ENCODE measurements around the gene PRRX1. TPM values are rescaled to one million over a fixed set of nuclear protein-coding genes. Genes with fewer than 3 reads are reported as not detected.

PRRX1 gene
- total RNA-seq, 2 donors from 2014 or later, result not detected

GRCh38 chr1:170685166-170685565, 21.2 kb downstream of the PRRX1 start:
- H3K27me3 Mint-ChIP-seq (ENCODE audit: low read depth), result peaks cover 22% of the 10 kb centered on the region

GRCh38 chr1:170686291-170686690, 22.4 kb downstream of the PRRX1 start:
- Mint-ChIP-seq H3K27me3 (ENCODE audit: low read depth) (peaks cover 17% of the 10 kb centered on the region), H3K9me3 (no peaks in the 10 kb centered on the region)

More at GRCh38 chr1:170685166-170685565, 21.2 kb downstream of the PRRX1 start:
- no peak for ATAC-seq (replicated peaks in 1 of 2)
- no peak for DNase-seq
- Mint-ChIP-seq H3K36me3 (ENCODE audit: insufficient read depth in 2 of 2) (no peaks in the 10 kb centered on the region), H3K4me3 (no peak overlapping the region), H3K4me1 (ENCODE audit: low read depth) (no peaks in the 10 kb centered on the region), H3K27ac (no peak overlapping the region), H3K9me3 (no peaks in the 10 kb centered on the region)

GRCh38 chr1:170687621-170688020, 23.7 kb downstream of the PRRX1 start:
- Mint-ChIP-seq H3K4me3 (no peak overlapping the region), H3K4me1 (ENCODE audit: low read depth) (no peaks in the 10 kb centered on the region), H3K27ac (no peak overlapping the region), H3K36me3 (ENCODE audit: insufficient read depth in 2 of 2) (no peaks in the 10 kb centered on the region), H3K9me3 (no peaks in the 10 kb centered on the region), H3K27me3 (ENCODE audit: low read depth) (peaks cover 22% of the 10 kb centered on the region)
- DNase-seq, result no peak
- no peak for ATAC-seq (replicated peaks in 1 of 2)

More at GRCh38 chr1:170686291-170686690, 22.4 kb downstream of the PRRX1 start:
- no peak overlapping the region for H3K27ac Mint-ChIP-seq
- DNase-seq (no peak), ATAC-seq (replicated peaks in 1 of 2) (no peak)
- no peaks in the 10 kb centered on the region for H3K36me3 Mint-ChIP-seq (ENCODE audit: insufficient read depth in 2 of 2)
- H3K4me1 Mint-ChIP-seq (ENCODE audit: low read depth), result no peaks in the 10 kb centered on the region
- no peak overlapping the region for H3K4me3 Mint-ChIP-seq

GRCh38 chr1:170691258-170691657, 27.3 kb downstream of the PRRX1 start:
- no peaks in the 10 kb centered on the region for H3K36me3 Mint-ChIP-seq (ENCODE audit: insufficient read depth in 2 of 2)
- H3K9me3 Mint-ChIP-seq, result no peaks in the 10 kb centered on the region
- no peak for ATAC-seq (replicated peaks in 1 of 2)
- H3K27me3 Mint-ChIP-seq (ENCODE audit: low read depth), result peaks cover 21% of the 10 kb centered on the region
- no peak overlapping the region for H3K4me3 Mint-ChIP-seq
- no peak overlapping the region for H3K27ac Mint-ChIP-seq
- DNase-seq, result no peak
- H3K4me1 Mint-ChIP-seq (ENCODE audit: low read depth), result no peaks in the 10 kb centered on the region

GRCh38 chr1:170692866-170693575, 29.1 kb downstream of the PRRX1 start:
- Mint-ChIP-seq H3K4me3 (no peak overlapping the region), H3K9me3 (no peaks in the 10 kb centered on the region), H3K4me1 (ENCODE audit: low read depth) (no peaks in the 10 kb centered on the region), H3K27me3 (ENCODE audit: low read depth) (peaks cover 21% of the 10 kb centered on the region), H3K27ac (no peak overlapping the region), H3K36me3 (ENCODE audit: insufficient read depth in 2 of 2) (no peaks in the 10 kb centered on the region)
- ATAC-seq (replicated peaks in 1 of 2) (no peak), DNase-seq (no peak)

- H3K27ac Mint-ChIP-seq, result no peak overlapping the region
- H3K27me3 Mint-ChIP-seq (ENCODE audit: low read depth), result peaks cover 21% of the 10 kb centered on the region
- no peak for ATAC-seq (replicated peaks in 1 of 2)
- no peak overlapping the region for H3K4me3 Mint-ChIP-seq
- H3K9me3 Mint-ChIP-seq, result no peaks in the 10 kb centered on the region
- no peak for DNase-seq
- H3K36me3 Mint-ChIP-seq (ENCODE audit: insufficient read depth in 2 of 2), result no peaks in the 10 kb centered on the region
- H3K4me1 Mint-ChIP-seq (ENCODE audit: low read depth), result no peaks in the 10 kb centered on the region
Observed at GRCh38 chr1:170694172-170694926, 30.4 kb downstream of the PRRX1 start.

- peaks cover 27% of the 10 kb centered on the region for H3K27me3 Mint-ChIP-seq (ENCODE audit: low read depth)
- no peak overlapping the region for H3K4me3 Mint-ChIP-seq
- H3K9me3 Mint-ChIP-seq, result no peaks in the 10 kb centered on the region
- ATAC-seq (replicated peaks in 1 of 2), result no peak
- DNase-seq, result no peak
- no peak overlapping the region for H3K27ac Mint-ChIP-seq
- H3K36me3 Mint-ChIP-seq (ENCODE audit: insufficient read depth in 2 of 2), result no peaks in the 10 kb centered on the region
- H3K4me1 Mint-ChIP-seq (ENCODE audit: low read depth), result no peaks in the 10 kb centered on the region
Observed at GRCh38 chr1:170695955-170696590, 32.1 kb downstream of the PRRX1 start.

- H3K4me1 Mint-ChIP-seq (ENCODE audit: low read depth), result no peaks in the 10 kb centered on the region
- DNase-seq (no peak), ATAC-seq (replicated peaks in 1 of 2) (no peak)
- no peaks in the 10 kb centered on the region for H3K9me3 Mint-ChIP-seq
- H3K4me3 Mint-ChIP-seq, result no peak overlapping the region
- peaks cover 23% of the 10 kb centered on the region for H3K27me3 Mint-ChIP-seq (ENCODE audit: low read depth)
- no peaks in the 10 kb centered on the region for H3K36me3 Mint-ChIP-seq (ENCODE audit: insufficient read depth in 2 of 2)
- no peak overlapping the region for H3K27ac Mint-ChIP-seq
Observed at GRCh38 chr1:170696591-170697290, 32.8 kb downstream of the PRRX1 start.

- peaks cover 22% of the 10 kb centered on the region for H3K27me3 Mint-ChIP-seq (ENCODE audit: low read depth)
- DNase-seq, result no peak
- no peak overlapping the region for H3K4me3 Mint-ChIP-seq
- no peaks in the 10 kb centered on the region for H3K36me3 Mint-ChIP-seq (ENCODE audit: insufficient read depth in 2 of 2)
- ATAC-seq (replicated peaks in 1 of 2), result no peak
- no peaks in the 10 kb centered on the region for H3K4me1 Mint-ChIP-seq (ENCODE audit: low read depth)
- no peaks in the 10 kb centered on the region for H3K9me3 Mint-ChIP-seq
- no peak overlapping the region for H3K27ac Mint-ChIP-seq
Observed at GRCh38 chr1:170697316-170697715, 33.4 kb downstream of the PRRX1 start.

GRCh38 chr1:170698301-170699275, 34.7 kb downstream of the PRRX1 start:
- H3K36me3 Mint-ChIP-seq (ENCODE audit: insufficient read depth in 2 of 2), result no peaks in the 10 kb centered on the region

GRCh38 chr1:170699696-170700095, 35.8 kb downstream of the PRRX1 start:
- no peaks in the 10 kb centered on the region for H3K9me3 Mint-ChIP-seq
- no peak for ATAC-seq (replicated peaks in 1 of 2)
- no peaks in the 10 kb centered on the region for H3K4me1 Mint-ChIP-seq (ENCODE audit: low read depth)
- no peak for DNase-seq
- no peaks in the 10 kb centered on the region for H3K36me3 Mint-ChIP-seq (ENCODE audit: insufficient read depth in 2 of 2)
- H3K27ac Mint-ChIP-seq, result no peak overlapping the region
- no peak overlapping the region for H3K4me3 Mint-ChIP-seq
- peaks cover 22% of the 10 kb centered on the region for H3K27me3 Mint-ChIP-seq (ENCODE audit: low read depth)

More at GRCh38 chr1:170698301-170699275, 34.7 kb downstream of the PRRX1 start:
- Mint-ChIP-seq H3K4me3 (no peak overlapping the region), H3K9me3 (no peaks in the 10 kb centered on the region), H3K27ac (no peak overlapping the region), H3K4me1 (ENCODE audit: low read depth) (no peaks in the 10 kb centered on the region), H3K27me3 (ENCODE audit: low read depth) (peaks cover 22% of the 10 kb centered on the region)
- ATAC-seq (replicated peaks in 1 of 2), result no peak
- no peak for DNase-seq

Data from activated T-cell treated with anti-CD3 and anti-CD28 coated beads, Interleukin-2, amount 50 U/mL, for 72 hours (primary cell).